ENCODE data around the gene HOXB9. TPM values are rescaled to one million over a fixed set of nuclear protein-coding genes. Genes with fewer than 3 reads are reported as not detected.
A peak's percentile ranks its signal among the peaks of the same experiment; 100 is the strongest.

The HOXB9 gene
- total RNA-seq, 2 donors from 2014 or later = not detected

DNA sequence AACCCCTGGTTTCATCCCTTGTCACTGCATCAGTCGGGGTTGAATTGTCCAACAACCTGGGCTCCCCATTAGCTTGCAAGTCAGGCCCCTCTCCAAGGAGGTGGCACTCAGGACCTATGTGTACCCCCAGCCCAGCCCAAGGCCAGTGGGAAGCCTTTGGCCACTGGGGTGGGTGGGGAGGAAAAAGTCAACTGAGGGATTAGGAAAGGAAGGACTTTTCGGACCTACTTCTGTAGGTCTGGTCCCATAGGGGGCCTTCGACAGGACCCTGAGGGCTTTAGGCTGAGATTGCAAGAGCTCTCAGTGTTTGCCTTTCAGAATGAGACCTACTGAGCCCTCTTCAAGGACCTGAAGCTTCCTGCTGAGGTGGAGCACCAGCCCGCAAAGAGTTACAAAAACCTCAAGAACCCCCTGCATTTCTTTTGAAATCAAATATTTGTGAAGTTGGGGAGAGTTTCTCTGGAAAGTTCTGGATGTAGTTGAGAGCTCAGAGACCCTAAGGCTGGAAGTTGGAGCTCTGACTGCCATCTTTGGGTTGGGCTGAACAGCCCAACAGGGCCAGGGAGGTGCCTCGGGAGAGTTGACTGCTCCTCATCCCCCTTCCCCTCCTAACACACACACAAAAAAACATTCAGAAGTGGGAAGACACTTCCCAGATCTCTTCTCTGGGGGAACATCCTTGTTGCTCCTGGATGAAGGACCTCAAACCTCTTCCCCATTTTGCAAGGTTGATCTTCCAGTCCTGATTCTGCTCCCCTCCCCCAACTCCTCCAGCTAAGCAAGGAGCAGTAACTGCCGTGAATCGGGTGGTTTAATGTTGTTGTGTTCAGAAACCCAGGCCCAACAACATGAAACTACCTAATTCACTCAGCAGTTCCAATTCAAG is 5.8 kb upstream of the HOXB9 start:
- Histone ChIP-seq H3K9me3 (ENCODE audit: control insufficient read depth, low read length) (peaks cover 7% of the 10 kb centered on the region), H3K27ac (ENCODE audit: low read depth, low read length) (no peak overlapping the region), H3K4me1 (ENCODE audit: control insufficient read depth, insufficient read depth, low read length) (no peaks in the 10 kb centered on the region), H3K27me3 (ENCODE audit: control insufficient read depth, insufficient read depth, low read length, poor library complexity, severe bottlenecking) (peaks cover 100% of the 10 kb centered on the region), H3K4me3 (ENCODE audit: low read length) (no peak overlapping the region), H3K9ac (ENCODE audit: extremely low read depth, low read length, poor library complexity, severe bottlenecking) (no peak overlapping the region), H3K36me3 (ENCODE audit: control insufficient read depth, insufficient read depth, low read length) (no peaks in the 10 kb centered on the region)
- no peak overlapping the region for H3K27ac Mint-ChIP-seq
- H3K9me3 Mint-ChIP-seq = peaks cover 2% of the 10 kb centered on the region
- peak; percentile 46 for DNase-seq
- H3K4me1 Mint-ChIP-seq = no peaks in the 10 kb centered on the region
- peaks cover 100% of the 10 kb centered on the region for H3K27me3 Mint-ChIP-seq (ENCODE audit: insufficient read depth)
- WGBS, 2 experiments (ENCODE audit: insufficient coverage in 1 of 2, insufficient read length in 1 of 2) = 18 to 28% methylated on average over 4 to 6 of the region's 7 CpGs
- TF ChIP-seq, protein P1, sequence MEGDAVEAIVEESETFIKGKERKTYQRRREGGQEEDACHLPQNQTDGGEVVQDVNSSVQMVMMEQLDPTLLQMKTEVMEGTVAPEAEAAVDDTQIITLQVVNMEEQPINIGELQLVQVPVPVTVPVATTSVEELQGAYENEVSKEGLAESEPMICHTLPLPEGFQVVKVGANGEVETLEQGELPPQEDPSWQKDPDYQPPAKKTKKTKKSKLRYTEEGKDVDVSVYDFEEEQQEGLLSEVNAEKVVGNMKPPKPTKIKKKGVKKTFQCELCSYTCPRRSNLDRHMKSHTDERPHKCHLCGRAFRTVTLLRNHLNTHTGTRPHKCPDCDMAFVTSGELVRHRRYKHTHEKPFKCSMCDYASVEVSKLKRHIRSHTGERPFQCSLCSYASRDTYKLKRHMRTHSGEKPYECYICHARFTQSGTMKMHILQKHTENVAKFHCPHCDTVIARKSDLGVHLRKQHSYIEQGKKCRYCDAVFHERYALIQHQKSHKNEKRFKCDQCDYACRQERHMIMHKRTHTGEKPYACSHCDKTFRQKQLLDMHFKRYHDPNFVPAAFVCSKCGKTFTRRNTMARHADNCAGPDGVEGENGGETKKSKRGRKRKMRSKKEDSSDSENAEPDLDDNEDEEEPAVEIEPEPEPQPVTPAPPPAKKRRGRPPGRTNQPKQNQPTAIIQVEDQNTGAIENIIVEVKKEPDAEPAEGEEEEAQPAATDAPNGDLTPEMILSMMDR (conservative IDR thresholded peaks at IDR 0.05) = no peak
- no peak overlapping the region for H3K4me3 Mint-ChIP-seq
- no peaks in the 10 kb centered on the region for H3K36me3 Mint-ChIP-seq (ENCODE audit: low read depth)

DNA sequence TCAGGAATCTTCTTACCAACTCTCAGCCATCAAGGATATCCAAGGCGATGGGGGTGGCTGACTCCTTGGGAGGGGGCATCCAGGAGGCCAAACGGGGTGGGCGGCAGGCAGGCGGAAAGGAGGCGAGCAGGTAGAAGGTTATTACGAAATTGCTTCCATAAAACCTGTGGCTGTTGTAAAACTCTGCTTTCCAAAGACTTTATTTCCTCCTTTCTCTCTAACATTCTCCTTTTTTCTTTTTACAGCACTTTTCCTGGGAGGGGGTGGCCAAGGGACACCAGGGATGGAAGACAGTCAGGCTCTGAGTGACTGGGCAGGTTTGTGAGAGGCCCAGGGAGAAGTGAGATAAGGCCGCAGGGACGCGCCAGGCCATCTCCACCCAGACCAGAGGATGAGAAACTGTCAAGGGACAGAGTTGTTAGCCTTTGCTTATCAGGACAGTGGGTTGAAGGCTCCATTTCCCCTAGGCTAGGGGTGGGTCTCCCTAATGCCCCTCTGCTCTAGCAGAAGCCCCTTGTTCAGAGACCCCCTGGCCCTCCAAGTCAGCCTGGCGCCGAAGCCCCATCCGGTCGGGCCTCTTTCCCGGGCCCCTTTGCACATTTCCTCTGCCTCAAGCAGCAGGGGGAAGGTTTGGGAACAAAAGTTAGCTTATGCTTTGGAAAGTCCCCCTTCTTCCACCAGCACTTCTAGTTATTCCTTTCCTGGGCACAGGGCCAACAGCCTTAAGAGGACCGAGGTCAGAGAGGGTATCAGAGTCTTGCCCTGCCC is 5.0 kb upstream of the HOXB9 start:
- Histone ChIP-seq H3K9me3 (ENCODE audit: control insufficient read depth, low read length) (peaks cover 7% of the 10 kb centered on the region), H3K27ac (ENCODE audit: low read depth, low read length) (no peak overlapping the region), H3K9ac (ENCODE audit: extremely low read depth, low read length, poor library complexity, severe bottlenecking) (no peak overlapping the region), H3K4me3 (ENCODE audit: low read length) (no peak overlapping the region), H3K27me3 (ENCODE audit: control insufficient read depth, insufficient read depth, low read length, poor library complexity, severe bottlenecking) (peaks cover 100% of the 10 kb centered on the region), H3K36me3 (ENCODE audit: control insufficient read depth, insufficient read depth, low read length) (no peaks in the 10 kb centered on the region), H3K4me1 (ENCODE audit: control insufficient read depth, insufficient read depth, low read length) (no peaks in the 10 kb centered on the region)
- TF ChIP-seq, protein P1 (conservative IDR thresholded peaks at IDR 0.05) = no peak
- Mint-ChIP-seq H3K4me1 (no peaks in the 10 kb centered on the region), H3K27ac (no peak overlapping the region), H3K9me3 (peaks cover 2% of the 10 kb centered on the region), H3K27me3 (ENCODE audit: insufficient read depth) (peaks cover 100% of the 10 kb centered on the region), H3K4me3 (no peak overlapping the region), H3K36me3 (ENCODE audit: low read depth) (no peaks in the 10 kb centered on the region)
- 29 to 45% methylated on average over 2 to 15 of the region's 15 CpGs for WGBS, 2 experiments (ENCODE audit: insufficient coverage in 1 of 2, insufficient read length in 1 of 2)
- DNase-seq = peak; percentile 51

DNA sequence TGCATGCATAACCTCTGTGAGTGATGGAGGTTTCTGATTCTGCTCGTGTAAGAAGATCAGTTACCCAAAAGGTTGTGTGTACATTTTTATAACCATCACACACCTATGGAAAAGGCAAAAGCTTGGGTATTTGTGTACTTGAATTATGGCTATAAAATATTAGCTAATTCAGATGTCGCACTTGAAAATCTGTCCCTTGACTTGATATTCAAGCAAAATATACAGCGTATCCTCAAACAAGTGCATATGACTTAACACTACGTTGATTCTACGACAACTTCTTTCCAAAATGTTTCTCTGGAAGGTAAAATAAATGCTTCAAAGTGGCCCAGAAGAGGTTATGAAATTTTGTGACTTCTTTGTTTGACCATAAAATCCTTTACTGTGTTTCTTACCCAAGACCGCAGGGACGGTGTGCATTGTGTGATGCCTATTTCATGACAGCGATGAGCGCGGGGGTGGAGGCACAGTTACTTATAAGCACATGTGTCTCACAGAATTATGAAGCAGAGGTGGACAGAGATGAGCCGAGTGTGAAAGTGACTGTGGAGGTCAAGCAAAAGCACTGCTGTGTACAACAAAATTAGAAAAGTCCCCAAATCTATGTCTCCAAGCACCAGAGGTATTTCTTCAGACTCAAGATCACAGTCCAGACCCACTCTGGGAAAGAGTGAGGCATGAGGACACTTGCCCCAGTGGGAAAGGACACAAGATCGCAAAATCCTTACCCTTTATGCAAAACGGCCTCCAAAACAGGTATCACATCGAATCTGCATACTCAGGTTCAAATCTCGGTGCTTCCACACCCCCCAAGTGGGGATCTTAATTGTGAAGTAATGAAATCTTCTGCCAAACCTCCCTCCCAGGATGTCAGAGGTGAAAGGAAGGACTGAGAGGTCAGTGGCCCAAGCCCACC is 4.1 kb upstream of the HOXB9 start:
- Mint-ChIP-seq H3K36me3 (ENCODE audit: low read depth) (no peaks in the 10 kb centered on the region), H3K4me1 (peaks cover 1% of the 10 kb centered on the region), H3K27ac (no peak overlapping the region), H3K27me3 (ENCODE audit: insufficient read depth) (peaks cover 100% of the 10 kb centered on the region), H3K4me3 (no peak overlapping the region), H3K9me3 (peaks cover 2% of the 10 kb centered on the region)
- no peaks in the 10 kb centered on the region for H3K4me1 ChIP-seq (ENCODE audit: control insufficient read depth, insufficient read depth, low read length)
- peak; percentile 35 for DNase-seq
- no peaks in the 10 kb centered on the region for H3K36me3 ChIP-seq (ENCODE audit: control insufficient read depth, insufficient read depth, low read length)
- TF ChIP-seq, protein P1 (conservative IDR thresholded peaks at IDR 0.05) = no peak
- peaks cover 7% of the 10 kb centered on the region for H3K9me3 ChIP-seq (ENCODE audit: control insufficient read depth, low read length)
- no peak overlapping the region for H3K9ac ChIP-seq (ENCODE audit: extremely low read depth, low read length, poor library complexity, severe bottlenecking)
- no peak overlapping the region for H3K27ac ChIP-seq (ENCODE audit: low read depth, low read length)
- no peak overlapping the region for H3K4me3 ChIP-seq (ENCODE audit: low read length)
- WGBS, 2 experiments (ENCODE audit: insufficient coverage in 1 of 2, insufficient read length in 1 of 2) = 38 to 41% methylated on average over 6 to 14 of the region's 15 CpGs
- H3K27me3 ChIP-seq (ENCODE audit: control insufficient read depth, insufficient read depth, low read length, poor library complexity, severe bottlenecking) = peaks cover 100% of the 10 kb centered on the region

Data from endodermal cell (in vitro differentiated cells).